Right lobe of liver (tissue), 6 donors: ENCODE measurements around the gene VAPB. TPM values are rescaled to one million over a fixed set of nuclear protein-coding genes. Genes with fewer than 3 reads are reported as not detected.
A peak's percentile ranks its signal among the peaks of the same experiment; 100 is the strongest.

Experiments
- ATAC-seq, 4 donors: fragments of 200-7000 bp; cut with Tn5 transposase; one replicate each; pipeline ENCODE4 v1.9.1; 2020; ENCODE audit warnings: mild to moderate bottlenecking in 4 of 4, moderate library complexity in 4 of 4
- DNase-seq, 3 donors: peaks; one replicate each; pipeline ENCODE4 v3.0.0-alpha.2; 2020
- H3K27ac ChIP-seq, 3 donors: fragments of 200-600 bp; one replicate each; pipeline ENCODE4 v1.8.0; 2022
- H3K27me3 ChIP-seq, 2 donors: fragments of 200-600 bp; one replicate each; pipeline ENCODE4 v1.8.0; 2022
- H3K36me3 ChIP-seq, 4 donors: fragments of 200-600 bp; sonication (generic) in 1 of 4; one replicate each; pipeline versions ENCODE4 v1.5.1 to v1.8.0; 2017 to 2022; ENCODE audit warnings: control low read depth in 1 of 4
- H3K4me1 ChIP-seq, 4 donors: fragments of 200-600 bp; sonication (generic) in 1 of 4; one replicate each; pipeline versions ENCODE4 v1.5.1 to v1.8.0; 2017 to 2022; ENCODE audit warnings: control low read depth in 1 of 4
- H3K4me3 ChIP-seq, 3 donors: fragments of 200-600 bp; one replicate each; pipeline ENCODE4 v1.8.0; 2022
- H3K9me3 ChIP-seq, 4 donors: fragments of 200-600 bp; sonication (generic) in 1 of 4; one replicate each; pipeline versions ENCODE4 v1.5.1 to v1.8.0; 2017 to 2022; ENCODE audit warnings: control low read depth in 1 of 4
- CTCF ChIP-seq, 4 donors: fragments of 200-600 bp in 3 of 4; fragments of 450-650 bp in 1 of 4; IDR thresholded peaks; one replicate each; pipeline versions ENCODE4 v1.5.1 to v1.8.0; 2016 to 2022; ENCODE audit warnings: antibody characterized with exemption in 4 of 4, mild to moderate bottlenecking in 2 of 4
- POLR2A ChIP-seq: fragments of 450-650 bp; IDR thresholded peaks from one replicate; pipeline ENCODE4 v1.6.1; 2017; ENCODE audit warnings: antibody characterized with exemption, mild to moderate bottlenecking
- WGBS: methylation state at CpG from one replicate; pipeline ENCODE4 v1.1.6; 2018; ENCODE audit warnings: low coverage, low lambda C conversion rate; ENCODE audit not compliant: insufficient coverage; ENCODE audit errors: missing lambda C conversion rate; 5-methylcytosine and 5-hydroxymethylcytosine counted together
- intact Hi-C, 2 donors: fragments of 100-400 bp; cut with DNase I; formaldehyde crosslinking; loops; one replicate each; pipeline versions ENCODE4 v1.11.2 to v1.14.1; 2022
- total RNA-seq, 6 experiments: library from RNA; depleted of rRNA in 2 of 6; stranded (reverse); fragments of >200 nt in 2 of 6; fragmentation: NEBNext Ultra II Directional in 3 of 6; extraction: Animal tissue kit (Norgen Biotek cat#: 25700) in 3 of 6; gene quantifications; one replicate each; pipeline versions ENCODE4 v1.1.0 to v1.2.4, GENCODE V29; 2016 to 2023
- donor health status: DM: no; HTN: yes; CAD: no.
- donor health status: DM: no; HTN: no; CAD: no.
- donor health status: DM: no; HTN: no; CAD: no.
- donor health status: DM: no; HTN: yes; CAD: no.
- donor health status: DM: no; HTN: yes; CAD: no.

The VAPB gene
- total RNA-seq, 6 experiments from 2014 or later = 17.5 to 42.9 (median 31.4) TPM

GRCh38 chr20:58374906-58375758 lies 13.9 kb upstream of the VAPB start:
- WGBS = 33% methylated on average over 7 of the region's 8 CpGs

GRCh38 chr20:58375759-58376352 lies 13.2 kb upstream of the VAPB start:
- H3K9me3 ChIP-seq = no peaks in the 10 kb centered on the region
- WGBS = 61% methylated on average over 9 of the region's 10 CpGs
- H3K4me1 ChIP-seq = peaks cover 0 to 10% (median 0%) of the 10 kb centered on the region in 4 donors
- H3K27me3 ChIP-seq = no peaks in the 10 kb centered on the region
- intact Hi-C loops = loop anchor here in 1 of 2 donors (10.0 kb wide), 1 partner anchor 61 kb away; no protein-coding TSS in a partner anchor
- no peak overlapping the region for H3K4me3 ChIP-seq
- DNase-seq = no peak
- H3K27ac ChIP-seq = no peak overlapping the region
- ATAC-seq = no peak
- TF ChIP-seq CTCF (IDR thresholded peaks at IDR 0.05) (no peak), POLR2A (no peak)
- H3K36me3 ChIP-seq = no peaks in the 10 kb centered on the region

More at GRCh38 chr20:58374906-58375758, 13.9 kb upstream of the VAPB start:
- H3K27me3 ChIP-seq = no peaks in the 10 kb centered on the region
- H3K36me3 ChIP-seq = no peaks in the 10 kb centered on the region
- intact Hi-C loops = loop anchor here in 1 of 2 donors (10.0 kb wide), 1 partner anchor 60 kb away; no protein-coding TSS in a partner anchor
- ATAC-seq = peak in 1 of 4 donors; percentile 31
- no peak overlapping the region for H3K4me3 ChIP-seq
- H3K9me3 ChIP-seq = no peaks in the 10 kb centered on the region
- no peak for DNase-seq
- H3K4me1 ChIP-seq = peaks cover 0 to 10% (median 0%) of the 10 kb centered on the region in 4 donors
- H3K27ac ChIP-seq = no peak overlapping the region
- no peak for TF ChIP-seq CTCF (IDR thresholded peaks at IDR 0.05)

- DNase-seq = no peak
- 43% methylated on average over 1 of the region's 1 CpG for WGBS
- no peak overlapping the region for H3K4me3 ChIP-seq
These were observed 12.0 kb upstream of the VAPB start for GRCh38 chr20:58377017-58377416.

More at GRCh38 chr20:58377017-58377416, 12.0 kb upstream of the VAPB start:
- H3K4me1 ChIP-seq = peaks cover 0 to 10% (median 0%) of the 10 kb centered on the region in 4 donors
- H3K36me3 ChIP-seq = no peaks in the 10 kb centered on the region
- no peak overlapping the region for H3K27ac ChIP-seq
- no peaks in the 10 kb centered on the region for H3K9me3 ChIP-seq
- no peaks in the 10 kb centered on the region for H3K27me3 ChIP-seq
- no peak for ATAC-seq
- intact Hi-C loops = loop anchor here in 1 of 2 donors (10.0 kb wide), 1 partner anchor 62 kb away; no protein-coding TSS in a partner anchor
- no peak for TF ChIP-seq POLR2A
- TF ChIP-seq CTCF (IDR thresholded peaks at IDR 0.05) = no peak
